OCI-LY7 (cell line): ENCODE data around the gene HMGB3. TPM values are rescaled to one million over a fixed set of nuclear protein-coding genes. Genes with fewer than 3 reads are reported as not detected.

Experiments used
- Bru-seq: library from RNA; stranded (reverse); fragments of 400-500 nt; gene quantifications from one replicate; lab custom pipeline; 2021; lab: Mats Ljungman, UMichigan
- BruChase-seq, 2 experiments: library from RNA; stranded (reverse); fragments of 400-500 nt; gene quantifications; one replicate each; lab custom pipeline; 2021; lab: Mats Ljungman, UMichigan
- BruUV-seq: library from RNA; stranded (reverse); fragments of 400-500 nt; replicated peaks from 2 replicates; lab custom pipeline; 2021; lab: Mats Ljungman, UMichigan
- CTCF ChIA-PET: fragments of 300-600 bp; sonication (Branson Sonifier 250); formaldehyde crosslinking; loops from one replicate; lab custom pipeline; 2022; ENCODE audit warnings: antibody characterized with exemption; ENCODE audit not compliant: unreplicated experiment; lab: Charles Lee
- POLR2A ChIA-PET: fragments of 300-600 bp; sonication (Branson Sonifier 250); formaldehyde crosslinking; loops from one replicate; lab custom pipeline; 2022; ENCODE audit warnings: antibody characterized with exemption; lab: Charles Lee
- DNase-seq: peaks from one replicate; pipeline ENCODE4 v3.0.0-alpha.2; 2015; ENCODE audit warnings: low spot score
- H2AFZ ChIP-seq: fragments of 200-600 bp; sonication (generic), shearing (Covaris generic); 2 replicates; pipeline ENCODE4 v1.6.1; 2014; ENCODE audit warnings: mild to moderate bottlenecking, antibody characterized with exemption, low read length, moderate library complexity
- H3K27ac ChIP-seq: fragments of 200-600 bp; sonication (generic); 2 replicates; pipeline ENCODE4 v1.5.1; 2014; ENCODE audit warnings: mixed run types, low read depth, mild to moderate bottlenecking, moderate library complexity, low read length, inconsistent platforms; ENCODE audit not compliant: poor library complexity, severe bottlenecking
- H3K36me3 ChIP-seq: fragments of 200-600 bp; sonication (generic); 2 replicates; pipeline ENCODE4 v1.6.1; 2014; ENCODE audit warnings: mild to moderate bottlenecking, antibody characterized with exemption, low read length, moderate library complexity, mixed read lengths; ENCODE audit not compliant: insufficient read depth
- H3K4me1 ChIP-seq: fragments of 200-600 bp; sonication (generic); 2 replicates; pipeline ENCODE4 v1.5.1; 2014; ENCODE audit warnings: mild to moderate bottlenecking, low read length; ENCODE audit not compliant: insufficient read depth, poor library complexity, severe bottlenecking
- H3K4me2 ChIP-seq: fragments of 200-600 bp; sonication (generic); 2 replicates; pipeline ENCODE4 v1.6.1; 2014; ENCODE audit warnings: mild to moderate bottlenecking, low read length
- H3K4me3 ChIP-seq: fragments of 200-600 bp; sonication (generic); 2 replicates; pipeline ENCODE4 v1.5.1; 2014; ENCODE audit warnings: mild to moderate bottlenecking, low read depth, low read length; ENCODE audit not compliant: poor library complexity, severe bottlenecking
- H3K79me2 ChIP-seq: fragments of 200-600 bp; sonication (generic); 2 replicates; pipeline ENCODE4 v1.6.1; 2016; ENCODE audit warnings: low read depth, mild to moderate bottlenecking, low read length, moderate library complexity, mixed read lengths; ENCODE audit not compliant: insufficient read depth
- H3K9me2 ChIP-seq: fragments of 200-600 bp; sonication (generic); 2 replicates; pipeline ENCODE4 v1.6.1; 2016; ENCODE audit warnings: mild to moderate bottlenecking, low read length, mixed read lengths; ENCODE audit not compliant: insufficient read depth
- H3K9me3 ChIP-seq: fragments of 200-600 bp; sonication (generic); 2 replicates; pipeline ENCODE4 v1.6.1; 2014; ENCODE audit warnings: mild to moderate bottlenecking, mixed run types, low read length, mixed read lengths
- H4K20me1 ChIP-seq: fragments of 200-600 bp; sonication (generic); 2 replicates; pipeline ENCODE4 v1.6.1; 2014; ENCODE audit warnings: mild to moderate bottlenecking, antibody characterized with exemption, low read length, moderate library complexity, mixed read lengths; ENCODE audit not compliant: insufficient read depth
- CTCF ChIP-seq: fragments of 200-600 bp; sonication (generic); conservative IDR thresholded peaks from 2 replicates; pipeline ENCODE4 v1.5.1; 2014; ENCODE audit warnings: mild to moderate bottlenecking, antibody characterized with exemption, low read length, moderate library complexity, mixed read lengths
- EZH2phosphoT487 ChIP-seq: fragments of 200-600 bp; sonication (generic); IDR thresholded peaks from 2 replicates; pipeline ENCODE4 v1.6.1; 2018; ENCODE audit warnings: low read depth, borderline replicate concordance, mild to moderate bottlenecking, mixed run types, antibody characterized with exemption, low read length, moderate library complexity, mixed read lengths
- intact Hi-C: fragments of 100-400 bp; cut with micrococcal nuclease; formaldehyde crosslinking; loops from one replicate; pipeline ENCODE4 v1.10.0; 2022; ENCODE audit not compliant: unreplicated experiment
- long read RNA-seq: library from polyadenylated mRNA; stranded (forward); transcript quantifications from one replicate; pipeline ENCODE4 v2.0.0, GENCODE V29; 2022
- total RNA-seq, 2 experiments: library from RNA; depleted of rRNA in 1 of 2; stranded (reverse); fragments of >200 nt in 1 of 2; shearing (Covaris generic) in 1 of 2; gene quantifications; 2 replicates each; pipeline ENCODE4 v1.2.3, GENCODE V29; 2014 to 2022

The HMGB3 gene
- total RNA-seq (2014; rRNA removed; shearing (Covaris generic)) (28.3 and 53.6 TPM in 2 replicates), total RNA-seq (2022) (94.3 and 111 TPM in 2 replicates), Bru-seq, nascent RNA (percentile 91 among the genes with signal in this experiment), BruChase-seq, experiment 1, labeled RNA remaining after a 6-hour chase (percentile 95 among the genes with signal in this experiment), BruChase-seq, experiment 2, labeled RNA remaining after a 2-hour chase (percentile 97 among the genes with signal in this experiment)
- long read RNA-seq, transcript HMGB3-201 (5 exons, 3,560 nt) = major isoform, 139 of 167 reads
- long read RNA-seq, partial matches to known transcripts = 11 of 167 reads
- long read RNA-seq, other reads (novel, unspliced or antisense) = 15 of 167 reads

GRCh38 chrX:150982788-150983520, at the start of gene HMGB3:
HMGB3 (plus strand) TSS chrX:150983335; CDS start chrX:150985600, 2,265 bp downstream.
- ChIA-PET POLR2A (interaction anchor here (0.7 kb wide), 1 partner anchor 350 kb away, joined by 3 read pairs; no protein-coding TSS in a partner anchor), CTCF (interaction anchor here (1.0 kb wide), 1 partner anchor 212 kb away, joined by 3 read pairs; no protein-coding TSS in a partner anchor)
- peaks cover 20% of the 10 kb centered on the region for H3K36me3 ChIP-seq
- H3K27ac ChIP-seq = peak within 1 kb of the TSS; percentile 74
- peaks cover 13% of the 10 kb centered on the region for H3K79me2 ChIP-seq
- peak within 1 kb of the TSS; percentile 83 for H2AFZ ChIP-seq
- no peaks in the 10 kb centered on the region for H3K9me2 ChIP-seq
- intact Hi-C loops = loop anchor here (1.0 to 5.0 kb wide), 4 partner anchors 84 to 414 kb away; partner anchors contain the start of genes MTMR1 and VMA21
- H4K20me1 ChIP-seq = peaks cover 11% of the 10 kb centered on the region; the same call in 1 of the 2 replicates
- peak within 1 kb of the TSS; percentile 79 for H3K4me3 ChIP-seq
- no peaks in the 10 kb centered on the region for H3K9me3 ChIP-seq
- BruUV-seq = no TSS peak
- peak within 1 kb of the TSS; percentile 89 for H3K4me2 ChIP-seq
- TF ChIP-seq CTCF (no peak), EZH2phosphoT487 (no peak)
- peak; percentile 92 for DNase-seq
- H3K4me1 ChIP-seq = peaks cover 13% of the 10 kb centered on the region

GRCh38 chrX:150933945-150934350, 49.2 kb upstream of the HMGB3 start:
- Histone ChIP-seq H4K20me1 (no peaks in the 10 kb centered on the region), H3K79me2 (no peaks in the 10 kb centered on the region), H2AFZ (no peak overlapping the region), H3K9me2 (no peaks in the 10 kb centered on the region), H3K27ac (no peak overlapping the region), H3K4me3 (no peak overlapping the region), H3K4me1 (no peaks in the 10 kb centered on the region), H3K36me3 (no peaks in the 10 kb centered on the region), H3K4me2 (no peak overlapping the region), H3K9me3 (no peaks in the 10 kb centered on the region)
- no peak for DNase-seq
- TF ChIP-seq EZH2phosphoT487 = no peak
- TF ChIP-seq CTCF = no peak
- ChIA-PET CTCF (no interaction called here), POLR2A (no interaction called here)
- BruUV-seq = no TSS peak
- intact Hi-C loops = no loop called here
